CD4-positive, alpha-beta T cell treated with Interleukin-6 for 4 hours (primary cell): ENCODE measurements around the gene PRPF4.
A peak's percentile ranks its signal among the peaks of the same experiment; 100 is the strongest.
"Not testable (repeated sequence)": the region's sequence is repeated elsewhere in the genome, so short reads cannot be mapped to it uniquely, and the experiment has no call there.

Experiments
- DNase-seq: peaks from one replicate; pipeline ENCODE4 v3.0.0-alpha.2; 2020; ENCODE audit warnings: mixed read lengths

Gene PRPF4

GRCh38 chr9:113269355-113269754 is 6.1 kb upstream of the PRPF4 start:
- DNase-seq: no peak

DNA sequence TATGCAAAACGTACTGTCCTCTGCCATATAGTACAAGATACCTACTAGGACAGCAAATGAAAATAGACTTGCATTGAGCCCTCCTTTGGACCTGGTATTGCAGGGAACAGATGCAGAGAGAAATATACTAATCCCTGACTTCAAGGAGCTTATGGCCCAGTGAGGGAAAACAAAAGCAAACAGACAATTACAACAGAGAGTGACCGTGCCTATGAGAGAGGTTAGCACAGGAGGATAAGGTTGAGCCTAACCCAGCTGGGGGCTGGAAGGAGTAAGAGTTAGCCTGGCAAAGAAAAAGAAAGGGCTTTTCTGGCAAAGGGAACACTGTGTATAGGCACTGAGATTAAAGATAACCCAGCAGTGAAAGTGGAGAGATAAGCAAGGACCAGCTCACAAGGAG is 5.6 kb upstream of the PRPF4 start:
- no peak for DNase-seq

DNA sequence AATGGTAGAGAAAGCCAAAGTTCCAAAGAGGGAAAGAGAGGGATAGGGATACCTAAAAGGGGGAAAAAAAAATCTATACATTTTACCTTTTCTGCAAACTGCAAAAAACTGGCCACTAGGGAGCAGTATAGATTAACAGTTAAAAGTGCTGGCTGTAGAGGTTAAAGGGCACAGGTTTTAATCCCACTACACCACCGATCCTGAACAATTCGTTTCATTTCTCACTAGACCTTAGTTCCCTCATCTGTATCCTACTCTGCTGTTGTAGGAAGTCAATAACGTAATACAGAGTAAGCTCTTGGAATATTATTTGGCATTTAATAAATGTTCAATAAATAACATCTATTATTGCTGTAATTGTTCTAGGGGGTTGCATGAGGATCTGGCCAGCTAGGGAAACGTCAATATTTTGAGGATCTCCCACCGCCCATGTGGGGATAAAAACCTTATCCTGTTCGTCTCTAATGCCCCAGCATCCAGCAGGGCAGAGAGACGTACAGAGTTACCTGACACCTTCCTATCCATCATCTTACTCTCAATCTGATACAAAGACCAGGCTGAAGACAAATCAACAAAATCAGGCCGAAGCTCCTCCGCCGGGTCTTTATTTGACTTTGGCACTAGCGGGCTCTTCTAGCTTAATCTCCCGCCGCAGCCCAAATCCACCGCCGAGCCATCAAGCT is 843 bp upstream of the PRPF4 start:
- peak; percentile 35 for DNase-seq

- no peak for DNase-seq
Measured at GRCh38 chr9:113278840-113279239, 3.4 kb downstream of the PRPF4 start.

GRCh38 chr9:113281356-113281755 is 5.9 kb downstream of the PRPF4 start:
- DNase-seq: no peak

GRCh38 chr9:113289091-113289490 is 13.6 kb downstream of the PRPF4 start:
- no peak for DNase-seq

DNA sequence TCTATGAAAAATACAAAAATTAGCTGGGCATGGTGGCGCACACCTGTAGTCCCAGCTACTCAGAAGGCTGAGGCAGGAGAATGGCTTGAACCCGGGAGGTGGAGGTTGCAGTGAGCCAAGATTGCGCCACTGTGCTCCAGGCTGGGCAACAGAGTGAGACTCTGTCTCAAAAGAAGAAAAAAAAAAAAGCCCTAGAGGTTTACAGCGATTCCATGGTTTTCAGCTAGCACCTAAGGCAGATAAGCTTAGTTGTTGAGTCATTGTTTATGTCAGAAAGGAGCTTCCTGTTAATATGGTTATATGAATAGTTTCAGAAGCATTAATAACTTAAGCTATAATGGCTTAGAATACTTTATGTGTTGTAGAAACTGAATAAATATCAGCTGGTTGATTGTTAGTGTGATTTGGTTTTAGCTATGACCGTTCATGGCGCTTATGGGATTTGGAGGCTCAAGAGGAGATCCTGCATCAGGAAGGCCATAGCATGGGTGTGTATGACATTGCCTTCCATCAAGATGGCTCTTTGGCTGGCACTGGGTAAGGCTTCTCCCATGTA is 14.7 kb downstream of the PRPF4 start:
- no peak for DNase-seq

- DNase-seq: no peak
Measured at GRCh38 chr9:113293285-113293878, 17.9 kb downstream of the PRPF4 start.

GRCh38 chr9:113296247-113296646 is 20.8 kb downstream of the PRPF4 start:
- not testable (repeated sequence) for DNase-seq

DNA sequence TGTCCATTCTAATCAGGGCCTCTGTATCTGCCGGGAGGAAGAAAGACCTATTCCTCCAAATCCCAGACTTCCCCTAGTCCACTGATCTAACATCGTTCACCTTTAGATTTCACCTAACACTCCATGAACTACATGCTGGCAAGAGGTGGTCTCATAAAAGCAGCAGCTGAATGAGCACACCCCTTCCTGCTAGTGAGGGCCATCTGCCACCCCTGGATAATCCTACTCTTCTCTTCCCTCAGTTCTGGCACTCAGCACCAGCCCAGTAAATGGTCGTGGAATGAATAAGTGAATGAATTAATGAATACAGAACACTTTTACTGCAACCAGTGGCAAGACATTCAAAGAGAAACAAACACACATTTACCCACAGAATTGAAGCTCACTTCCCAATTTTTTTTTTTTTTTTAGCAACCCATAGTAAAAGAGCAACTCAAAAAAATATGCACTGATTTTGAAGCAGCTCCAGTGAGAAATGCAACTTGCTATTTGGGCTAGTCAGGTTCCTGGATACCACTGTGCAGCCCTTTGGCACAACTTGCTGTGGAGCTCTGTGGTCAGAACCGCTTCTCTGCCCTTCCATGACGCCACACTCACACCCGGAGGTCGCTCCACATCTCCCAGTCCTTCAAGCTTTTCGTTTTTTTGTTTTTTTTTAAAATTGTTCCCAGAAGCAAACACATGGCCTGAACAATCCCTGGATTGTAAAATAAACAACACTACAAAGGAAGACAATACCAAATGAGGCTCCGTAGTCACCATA is 21.5 kb downstream of the PRPF4 start:
- DNase-seq: no peak

DNA sequence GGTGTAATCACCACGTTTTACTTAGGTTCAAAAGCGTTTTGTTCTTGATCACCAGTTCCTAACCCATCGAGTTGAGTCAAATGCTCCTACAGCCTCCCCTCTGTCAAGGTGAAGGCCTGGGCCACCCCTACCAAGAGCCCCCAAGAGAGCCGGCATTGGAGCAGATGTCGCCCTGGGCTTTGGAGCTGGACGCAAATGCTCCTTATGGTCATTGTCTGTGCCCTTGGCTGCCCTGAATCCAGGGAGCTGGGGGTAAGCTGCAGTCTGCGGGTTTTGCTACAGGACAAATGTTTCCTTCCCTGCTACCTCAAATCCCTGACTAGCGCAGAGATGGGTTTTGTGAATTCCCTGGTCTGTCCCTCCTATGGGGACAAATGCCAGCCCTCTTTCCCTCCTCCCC is 22.9 kb downstream of the PRPF4 start:
- DNase-seq: no peak

GRCh38 chr9:113298924-113299770 is 23.7 kb downstream of the PRPF4 start:
- DNase-seq: no peak

- no peak for DNase-seq
Measured at GRCh38 chr9:113299800-113300292, 24.4 kb downstream of the PRPF4 start.

GRCh38 chr9:113301548-113301947 is 26.1 kb downstream of the PRPF4 start:
- DNase-seq: no peak

DNA sequence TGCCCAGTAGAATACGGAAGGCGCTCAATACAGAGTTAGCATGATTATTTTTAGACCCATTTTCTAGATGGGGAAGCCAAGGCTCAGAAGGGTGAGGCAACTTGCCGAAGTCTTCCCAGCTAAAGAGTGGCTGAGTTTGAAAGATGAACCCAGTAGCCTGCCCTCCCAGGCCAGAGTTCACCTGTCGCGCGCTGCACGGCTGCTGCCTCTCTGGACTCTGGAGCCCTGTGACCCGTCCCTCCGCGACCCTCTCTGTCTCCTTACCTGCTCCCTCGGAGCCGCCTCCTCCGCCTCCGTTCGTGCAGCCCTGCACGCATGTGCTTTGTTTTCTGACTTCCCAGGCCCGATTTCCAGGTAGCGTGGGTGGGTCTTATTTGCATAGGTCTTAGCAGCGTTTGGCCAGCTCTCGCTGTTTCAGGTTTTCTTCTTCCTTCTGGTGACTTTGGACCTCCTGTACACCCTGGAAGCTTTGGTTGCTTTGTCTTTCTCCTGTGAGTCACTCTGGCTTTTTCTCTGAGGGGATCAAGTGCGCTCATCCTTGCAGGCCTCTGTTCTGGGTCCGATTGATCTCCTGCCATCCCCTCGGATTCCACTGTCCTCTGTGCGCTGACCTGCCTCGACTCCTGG is 27.4 kb downstream of the PRPF4 start, which contains the start of gene RNF183:
RNF183 (minus strand) TSS at position 585 of the 627 bp plus-strand sequence. CDS start 5,192 bp downstream, outside the sequence.
- DNase-seq: no peak

DNA sequence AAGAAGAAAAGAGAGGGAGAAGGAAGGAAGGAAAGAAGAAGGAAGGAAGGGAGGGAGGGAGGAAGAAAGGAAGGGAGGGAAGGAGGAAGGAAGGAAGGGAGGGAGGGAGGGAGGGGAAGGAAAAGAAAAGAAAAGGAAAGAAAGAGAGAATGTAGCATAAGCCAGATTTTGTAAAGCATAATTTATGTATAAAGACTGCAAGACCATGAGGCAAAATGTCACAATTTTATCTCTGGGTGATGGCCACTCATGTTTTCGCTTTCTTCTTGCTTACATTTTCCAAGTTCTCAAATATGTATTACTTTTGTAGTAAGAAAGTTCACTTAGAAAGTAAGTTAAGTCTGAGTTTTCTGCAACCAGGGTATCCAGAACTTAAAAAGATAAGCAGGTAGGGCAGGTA is 31.1 kb downstream of the PRPF4 start:
- DNase-seq: no peak

DNA sequence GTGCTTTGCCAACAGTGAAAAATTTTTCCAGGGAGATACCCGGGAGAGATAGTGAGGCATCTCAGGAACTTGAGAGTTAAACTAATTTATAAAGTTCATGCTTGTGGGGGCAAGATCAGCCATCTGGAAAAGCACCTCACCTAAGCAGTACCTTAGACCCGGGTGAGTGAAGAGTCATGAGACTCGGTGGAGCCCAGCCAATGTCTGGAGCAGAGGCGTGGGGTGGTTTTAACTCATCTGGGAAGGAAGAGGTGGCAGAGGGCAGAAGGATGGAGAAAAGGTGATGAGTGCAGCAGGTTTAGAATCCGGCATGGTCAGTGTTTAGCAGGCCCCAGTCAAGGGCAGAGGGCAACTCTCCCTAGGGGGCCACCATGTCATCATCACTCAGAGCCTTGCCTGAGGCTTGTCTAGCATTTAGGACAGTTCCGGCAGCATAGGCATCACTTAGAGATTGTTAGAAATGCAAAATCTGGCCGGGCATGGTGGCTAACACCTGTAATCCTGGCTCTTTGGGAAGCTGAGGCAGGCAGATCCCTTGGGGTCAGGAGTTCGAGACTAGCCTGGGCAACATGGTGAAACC is 32.0 kb downstream of the PRPF4 start:
- no peak for DNase-seq

GRCh38 chr9:113309204-113309813 is 33.9 kb downstream of the PRPF4 start:
- peak; percentile 40 for DNase-seq

GRCh38 chr9:113310538-113310937 is 35.1 kb downstream of the PRPF4 start:
- DNase-seq: no peak

GRCh38 chr9:113311961-113312360 is 36.5 kb downstream of the PRPF4 start:
- DNase-seq: no peak

GRCh38 chr9:113313261-113313660 is 37.8 kb downstream of the PRPF4 start:
- no peak for DNase-seq
